GM12865 (cell line): ENCODE data around the gene ANKRD52.

Experiments used
- DNase-seq: peaks from one replicate; pipeline ENCODE4 v3.0.0; 2010; ENCODE audit warnings: low read depth
- H3K4me3 ChIP-seq: 2 replicates; pipeline ENCODE4 v1.5.1; 2011; ENCODE audit warnings: mild to moderate bottlenecking, low read depth, low read length, control low read depth
- TF ChIP-seq, protein P1 (sequence below): IDR thresholded peaks from 2 replicates; pipeline ENCODE4 v1.5.1; 2011; ENCODE audit warnings: low read length, control low read depth, low read depth, inconsistent platforms; ENCODE audit not compliant: insufficient read depth; ENCODE audit errors: missing control alignments

The ANKRD52 gene

DNA sequence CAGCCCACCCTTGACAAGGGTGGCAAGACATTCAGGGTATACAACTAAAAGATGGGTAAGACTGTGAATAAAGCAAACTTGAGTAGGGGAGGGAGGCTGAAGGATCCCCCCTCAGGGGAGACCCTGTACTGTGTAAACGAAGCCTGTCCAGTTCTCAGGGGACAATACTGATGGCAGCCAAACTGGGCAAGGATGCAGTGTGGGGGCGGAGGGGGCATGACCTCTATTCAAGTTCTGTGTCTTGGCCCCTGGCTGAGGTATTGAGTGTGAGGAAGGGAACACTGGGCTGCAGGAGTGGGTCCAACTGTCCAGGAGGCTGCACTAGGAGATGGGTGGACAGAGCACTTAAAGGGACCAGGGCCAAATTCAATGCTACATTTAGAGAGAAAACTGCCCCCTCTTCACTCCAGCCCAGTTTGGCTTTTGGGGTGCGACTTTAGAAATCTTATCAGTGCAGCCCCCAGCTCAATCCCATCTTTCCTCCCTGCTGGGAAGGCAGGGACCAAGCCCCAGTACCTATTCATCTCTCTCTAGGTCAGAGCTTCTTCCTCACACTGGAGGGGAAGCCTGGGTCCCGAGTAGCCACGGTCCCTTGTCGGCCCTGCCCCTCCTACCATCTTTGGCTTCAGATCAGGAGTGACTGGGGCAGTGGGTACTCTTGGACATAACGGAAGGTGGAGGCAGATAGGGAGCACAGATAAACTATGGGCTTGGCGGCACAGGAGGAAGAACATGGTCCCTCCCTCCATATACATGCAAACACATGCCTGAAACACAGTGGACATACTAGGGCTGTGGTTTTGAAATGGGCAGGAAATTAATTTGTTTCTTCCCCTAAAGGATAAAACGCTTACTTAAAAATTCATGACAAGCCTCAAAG, 16.5 kb downstream of the ANKRD52 start:
- no peak for DNase-seq
- TF ChIP-seq, protein P1, sequence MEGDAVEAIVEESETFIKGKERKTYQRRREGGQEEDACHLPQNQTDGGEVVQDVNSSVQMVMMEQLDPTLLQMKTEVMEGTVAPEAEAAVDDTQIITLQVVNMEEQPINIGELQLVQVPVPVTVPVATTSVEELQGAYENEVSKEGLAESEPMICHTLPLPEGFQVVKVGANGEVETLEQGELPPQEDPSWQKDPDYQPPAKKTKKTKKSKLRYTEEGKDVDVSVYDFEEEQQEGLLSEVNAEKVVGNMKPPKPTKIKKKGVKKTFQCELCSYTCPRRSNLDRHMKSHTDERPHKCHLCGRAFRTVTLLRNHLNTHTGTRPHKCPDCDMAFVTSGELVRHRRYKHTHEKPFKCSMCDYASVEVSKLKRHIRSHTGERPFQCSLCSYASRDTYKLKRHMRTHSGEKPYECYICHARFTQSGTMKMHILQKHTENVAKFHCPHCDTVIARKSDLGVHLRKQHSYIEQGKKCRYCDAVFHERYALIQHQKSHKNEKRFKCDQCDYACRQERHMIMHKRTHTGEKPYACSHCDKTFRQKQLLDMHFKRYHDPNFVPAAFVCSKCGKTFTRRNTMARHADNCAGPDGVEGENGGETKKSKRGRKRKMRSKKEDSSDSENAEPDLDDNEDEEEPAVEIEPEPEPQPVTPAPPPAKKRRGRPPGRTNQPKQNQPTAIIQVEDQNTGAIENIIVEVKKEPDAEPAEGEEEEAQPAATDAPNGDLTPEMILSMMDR, result no peak
- no peak overlapping the region for H3K4me3 ChIP-seq

DNA sequence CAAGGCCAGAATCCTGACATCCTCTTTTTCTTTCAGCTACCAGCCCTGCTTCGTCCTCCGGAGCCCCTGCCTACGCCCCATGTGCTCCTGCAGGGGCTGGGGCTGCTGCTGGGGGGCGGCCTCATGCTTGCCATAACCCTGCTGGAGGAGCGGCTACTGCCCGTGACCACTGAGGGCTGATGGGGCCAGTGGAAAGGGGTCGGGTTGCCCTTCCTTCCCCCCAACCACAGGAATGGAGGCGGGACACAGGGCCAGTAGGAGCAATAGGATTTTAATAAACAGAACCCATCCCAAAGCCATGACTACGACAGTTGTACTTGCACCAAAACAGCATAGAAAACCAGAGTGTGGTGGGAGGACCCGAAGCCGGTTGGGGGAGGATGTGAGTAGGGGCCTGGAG, 20.6 kb downstream of the ANKRD52 start:
- H3K4me3 ChIP-seq, result no peak overlapping the region
- no peak for DNase-seq
- TF ChIP-seq, protein P1, result no peak

DNA sequence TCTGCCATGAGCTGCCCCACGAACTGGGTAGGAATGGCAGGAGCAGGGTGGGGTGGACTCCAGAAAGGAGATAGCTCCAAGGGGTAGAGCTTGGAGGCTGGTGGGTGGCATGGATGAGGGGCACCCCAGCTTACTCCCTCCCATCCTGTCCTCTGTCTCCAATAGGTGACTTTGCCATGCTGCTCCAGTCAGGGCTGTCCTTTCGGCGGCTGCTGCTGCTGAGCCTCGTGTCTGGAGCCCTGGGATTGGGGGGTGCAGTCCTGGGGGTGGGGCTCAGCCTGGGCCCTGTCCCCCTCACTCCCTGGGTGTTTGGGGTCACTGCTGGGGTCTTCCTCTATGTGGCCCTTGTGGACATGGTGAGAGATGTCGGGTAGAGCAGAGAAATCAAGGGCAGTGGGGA, 21.2 kb downstream of the ANKRD52 start:
- DNase-seq, result no peak
- no peak overlapping the region for H3K4me3 ChIP-seq
- TF ChIP-seq, protein P1, result no peak

DNA sequence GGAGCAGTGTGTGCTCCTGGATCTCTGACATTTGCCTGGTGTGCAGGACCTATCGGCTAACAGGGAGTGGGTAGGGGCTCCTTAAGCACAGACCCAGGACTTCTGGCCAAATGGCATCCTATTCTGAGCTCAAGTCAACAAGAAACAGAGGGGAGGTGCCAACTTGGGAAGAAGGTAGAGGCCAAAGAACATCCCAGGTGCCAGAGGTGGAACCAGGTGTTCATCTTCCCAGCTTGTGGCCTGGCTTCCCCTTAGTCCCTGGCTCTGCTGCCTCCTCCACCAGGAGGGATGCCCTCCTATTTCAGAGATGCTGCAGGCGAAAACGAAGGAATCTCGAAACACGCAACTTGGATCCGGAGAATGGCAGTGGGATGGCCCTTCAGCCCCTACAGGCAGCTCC, 22.1 kb downstream of the ANKRD52 start:
- H3K4me3 ChIP-seq, result no peak overlapping the region
- TF ChIP-seq, protein P1, result no peak
- DNase-seq, result no peak

DNA sequence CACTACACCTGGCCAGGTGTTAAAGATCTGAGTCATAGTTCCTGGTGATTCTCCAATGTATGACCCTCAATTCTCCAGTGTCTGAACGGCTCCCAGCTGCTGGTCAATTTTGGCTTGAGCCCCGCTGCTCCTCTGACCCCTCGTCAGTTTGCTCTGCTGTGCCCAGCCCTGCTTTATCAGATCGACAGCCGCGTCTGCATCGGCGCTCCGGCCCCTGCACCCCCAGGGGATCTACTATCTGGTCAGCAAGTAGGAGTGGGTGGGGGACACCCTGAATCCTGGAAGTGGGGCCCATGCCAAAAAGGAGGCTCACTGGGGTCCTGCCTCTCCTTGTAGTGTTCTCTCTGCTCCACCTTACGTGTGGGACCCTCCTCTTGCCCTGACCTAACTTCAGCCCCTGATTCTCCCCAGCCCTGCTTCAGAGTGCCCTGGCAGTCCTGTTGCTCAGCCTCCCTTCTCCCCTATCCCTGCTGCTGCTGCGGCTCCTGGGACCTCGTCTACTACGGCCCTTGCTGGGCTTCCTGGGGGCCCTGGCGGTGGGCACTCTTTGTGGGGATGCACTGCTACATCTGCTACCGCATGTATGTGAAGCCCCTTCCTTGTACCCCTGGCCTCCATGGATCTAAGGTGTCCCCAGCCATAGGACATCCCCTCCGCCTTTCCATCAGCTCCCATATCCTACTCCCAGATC, 23.3 kb downstream of the ANKRD52 start:
- TF ChIP-seq, protein P1, result no peak

DNA sequence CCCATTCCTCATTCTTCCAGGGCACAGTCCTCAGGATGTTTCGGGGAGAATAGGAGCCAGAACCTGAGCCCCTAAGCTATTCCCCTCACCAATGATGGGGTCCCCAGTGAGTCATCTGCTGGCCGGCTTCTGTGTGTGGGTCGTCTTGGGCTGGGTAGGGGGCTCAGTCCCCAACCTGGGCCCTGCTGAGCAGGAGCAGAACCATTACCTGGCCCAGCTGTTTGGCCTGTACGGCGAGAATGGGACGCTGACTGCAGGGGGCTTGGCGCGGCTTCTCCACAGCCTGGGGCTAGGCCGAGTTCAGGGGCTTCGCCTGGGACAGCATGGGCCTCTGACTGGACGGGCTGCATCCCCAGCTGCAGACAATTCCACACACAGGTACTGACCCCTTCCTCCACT, 27.0 kb downstream of the ANKRD52 start:
- TF ChIP-seq, protein P1, result no peak
- DNase-seq, result no peak
- H3K4me3 ChIP-seq, result no peak overlapping the region

More for the DNA sequence above, 23.3 kb downstream of the ANKRD52 start:
- no peak overlapping the region for H3K4me3 ChIP-seq
- no peak for DNase-seq
